Epithelial cell of proximal tubule (primary cell): ENCODE results near the gene TJP3. TPM values are rescaled to one million over a fixed set of nuclear protein-coding genes. Genes with fewer than 3 reads are reported as not detected.

Experiments
- DNase-seq: peaks from one replicate; pipeline ENCODE4 v3.0.0-alpha.2; 2011; ENCODE audit warnings: low read depth
- H3K4me3 ChIP-seq: 2 replicates; pipeline ENCODE4 v1.5.1; 2011; ENCODE audit warnings: low read depth, mild to moderate bottlenecking, low read length
- CTCF ChIP-seq: conservative IDR thresholded peaks from 2 replicates; pipeline ENCODE4 v1.5.1; 2012; ENCODE audit warnings: low read depth, mild to moderate bottlenecking, low read length
- total RNA-seq: library from RNA; depleted of rRNA; stranded (reverse); fragments of >200 nt; gene quantifications from 2 replicates; pipeline ENCODE4 v1.2.3, GENCODE V29; 2015

Gene TJP3
- total RNA-seq, 1 donor from 2014 or later = 3.8 TPM

GRCh38 chr19:3725640-3726310 lies 17.6 kb downstream of the TJP3 start:
- H3K4me3 ChIP-seq = no peak overlapping the region
- DNase-seq = no peak
- no peak for TF ChIP-seq CTCF

- TF ChIP-seq CTCF = no peak
- H3K4me3 ChIP-seq = no peak overlapping the region
- DNase-seq = no peak
These were observed 22.3 kb downstream of the TJP3 start for GRCh38 chr19:3730457-3730958.

- DNase-seq = no peak
- no peak overlapping the region for H3K4me3 ChIP-seq
- no peak for TF ChIP-seq CTCF
These were observed 23.9 kb downstream of the TJP3 start for GRCh38 chr19:3732108-3732507.

GRCh38 chr19:3733549-3734309 lies 25.5 kb downstream of the TJP3 start:
- H3K4me3 ChIP-seq = no peak overlapping the region
- TF ChIP-seq CTCF = no peak
- DNase-seq = no peak

GRCh38 chr19:3734310-3734600 lies 26.1 kb downstream of the TJP3 start:
- DNase-seq = no peak
- TF ChIP-seq CTCF = no peak
- H3K4me3 ChIP-seq = no peak overlapping the region

- DNase-seq = no peak
- no peak for TF ChIP-seq CTCF
- H3K4me3 ChIP-seq = no peak overlapping the region
These were observed 28.0 kb downstream of the TJP3 start for GRCh38 chr19:3736106-3736724.
